ENCODE data around the gene DEPDC5.

DNA sequence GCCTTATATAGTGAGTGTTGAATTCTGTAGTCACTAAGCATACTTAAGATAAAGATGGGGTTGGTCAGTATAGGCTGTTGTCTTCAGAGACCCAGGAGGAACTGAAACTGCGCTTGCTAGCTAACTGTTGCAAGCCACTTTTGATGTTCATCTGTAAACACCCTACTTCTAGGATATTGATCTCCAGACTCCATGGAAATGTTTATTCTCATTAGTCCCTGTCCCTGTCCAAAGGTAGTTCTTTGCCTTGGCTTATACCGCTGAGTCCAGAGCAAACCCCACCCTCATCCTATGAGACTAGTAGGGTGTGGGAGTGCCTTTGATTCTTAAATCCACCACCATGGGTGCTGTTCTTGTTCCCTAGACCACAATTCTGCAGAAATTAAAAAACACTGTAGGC lies 36.4 kb downstream of the DEPDC5 start:
- TF ChIP-seq, protein P1, sequence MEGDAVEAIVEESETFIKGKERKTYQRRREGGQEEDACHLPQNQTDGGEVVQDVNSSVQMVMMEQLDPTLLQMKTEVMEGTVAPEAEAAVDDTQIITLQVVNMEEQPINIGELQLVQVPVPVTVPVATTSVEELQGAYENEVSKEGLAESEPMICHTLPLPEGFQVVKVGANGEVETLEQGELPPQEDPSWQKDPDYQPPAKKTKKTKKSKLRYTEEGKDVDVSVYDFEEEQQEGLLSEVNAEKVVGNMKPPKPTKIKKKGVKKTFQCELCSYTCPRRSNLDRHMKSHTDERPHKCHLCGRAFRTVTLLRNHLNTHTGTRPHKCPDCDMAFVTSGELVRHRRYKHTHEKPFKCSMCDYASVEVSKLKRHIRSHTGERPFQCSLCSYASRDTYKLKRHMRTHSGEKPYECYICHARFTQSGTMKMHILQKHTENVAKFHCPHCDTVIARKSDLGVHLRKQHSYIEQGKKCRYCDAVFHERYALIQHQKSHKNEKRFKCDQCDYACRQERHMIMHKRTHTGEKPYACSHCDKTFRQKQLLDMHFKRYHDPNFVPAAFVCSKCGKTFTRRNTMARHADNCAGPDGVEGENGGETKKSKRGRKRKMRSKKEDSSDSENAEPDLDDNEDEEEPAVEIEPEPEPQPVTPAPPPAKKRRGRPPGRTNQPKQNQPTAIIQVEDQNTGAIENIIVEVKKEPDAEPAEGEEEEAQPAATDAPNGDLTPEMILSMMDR (IDR thresholded peaks at IDR 0.05): no peak
- TF ChIP-seq POLR2A (IDR thresholded peaks at IDR 0.05) (no peak), EP300 (IDR thresholded peaks at IDR 0.05; ENCODE audit: low read depth) (no peak), POLR2AphosphoS5 (IDR thresholded peaks at IDR 0.05) (no peak)

Data from transverse colon (tissue), 4 donors.